HEK293T (cell line): ENCODE data around the gene CHAC1.

ENCODE experiments used
- CTCF ChIA-PET: fragments of 350-600 bp; formaldehyde crosslinking; extraction: SDS; loops from one replicate; lab custom pipeline; 2021; ENCODE audit warnings: antibody characterized with exemption, inconsistent platforms; lab: Yijun Ruan, JAX
- POLR2A ChIA-PET: fragments of 350-600 bp; formaldehyde crosslinking; extraction: SDS; loops from one replicate; lab custom pipeline; 2020; ENCODE audit warnings: antibody characterized with exemption, inconsistent platforms; lab: Yijun Ruan, JAX
- DNase-seq: peaks from one replicate; pipeline ENCODE4 v3.0.0; 2012; ENCODE audit warnings: mixed read lengths; ENCODE audit errors: extremely low spot score
- ARNT ChIP-seq: fragments of 450-650 bp; IDR thresholded peaks from 2 replicates; pipeline ENCODE4 v1.6.1; 2017; ENCODE audit warnings: mild to moderate bottlenecking
- BHLHE40 ChIP-seq: fragments of 450-650 bp; IDR thresholded peaks from 2 replicates; pipeline ENCODE4 v1.6.1; 2016; ENCODE audit warnings: mild to moderate bottlenecking, moderate library complexity, borderline replicate concordance
- CTBP1 ChIP-seq: fragments of 450-650 bp; IDR thresholded peaks from 2 replicates; pipeline ENCODE4 v1.6.1; 2016; ENCODE audit warnings: borderline replicate concordance
- ELF4 ChIP-seq: fragments of 450-650 bp; IDR thresholded peaks from 2 replicates; pipeline ENCODE4 v1.6.1; 2017; ENCODE audit warnings: antibody characterized with exemption
- FOXA1 ChIP-seq: fragments of 450-650 bp; IDR thresholded peaks from 2 replicates; pipeline ENCODE4 v1.6.1; 2016; ENCODE audit warnings: mild to moderate bottlenecking
- FOXK2 ChIP-seq: fragments of 450-650 bp; IDR thresholded peaks from 2 replicates; pipeline ENCODE4 v1.6.1; 2016; ENCODE audit warnings: mild to moderate bottlenecking
- FOXM1 ChIP-seq: fragments of 450-650 bp; IDR thresholded peaks from 2 replicates; pipeline ENCODE4 v1.6.1; 2017; ENCODE audit warnings: mild to moderate bottlenecking, borderline replicate concordance
- HDGF ChIP-seq: fragments of 450-650 bp; IDR thresholded peaks from 2 replicates; pipeline ENCODE4 v1.6.1; 2017; ENCODE audit warnings: antibody characterized with exemption, borderline replicate concordance
- L3MBTL2 ChIP-seq: fragments of 450-650 bp; conservative IDR thresholded peaks from 2 replicates; pipeline ENCODE4 v1.6.1; 2016; ENCODE audit warnings: mild to moderate bottlenecking
- LEF1 ChIP-seq: fragments of 450-650 bp; IDR thresholded peaks from 2 replicates; pipeline ENCODE4 v1.6.1; 2017; ENCODE audit warnings: mild to moderate bottlenecking, borderline replicate concordance
- NFRKB ChIP-seq: fragments of 450-650 bp; IDR thresholded peaks from 2 replicates; pipeline ENCODE4 v1.6.1; 2016; ENCODE audit warnings: mild to moderate bottlenecking, moderate library complexity
- PKNOX1 ChIP-seq: fragments of 450-650 bp; IDR thresholded peaks from 2 replicates; pipeline ENCODE4 v1.6.1; 2016
- SP1 ChIP-seq: fragments of 450-650 bp; IDR thresholded peaks from 2 replicates; pipeline ENCODE4 v1.6.1; 2017
- SUZ12 ChIP-seq: fragments of 450-650 bp; IDR thresholded peaks from 2 replicates; pipeline ENCODE4 v1.6.1; 2016; ENCODE audit warnings: mild to moderate bottlenecking
- TARDBP ChIP-seq: fragments of 450-650 bp; IDR thresholded peaks from 2 replicates; pipeline ENCODE4 v1.6.1; 2016
- ZNF384 ChIP-seq: fragments of 450-650 bp; IDR thresholded peaks from 2 replicates; pipeline ENCODE4 v1.6.1; 2016

Gene CHAC1

DNA sequence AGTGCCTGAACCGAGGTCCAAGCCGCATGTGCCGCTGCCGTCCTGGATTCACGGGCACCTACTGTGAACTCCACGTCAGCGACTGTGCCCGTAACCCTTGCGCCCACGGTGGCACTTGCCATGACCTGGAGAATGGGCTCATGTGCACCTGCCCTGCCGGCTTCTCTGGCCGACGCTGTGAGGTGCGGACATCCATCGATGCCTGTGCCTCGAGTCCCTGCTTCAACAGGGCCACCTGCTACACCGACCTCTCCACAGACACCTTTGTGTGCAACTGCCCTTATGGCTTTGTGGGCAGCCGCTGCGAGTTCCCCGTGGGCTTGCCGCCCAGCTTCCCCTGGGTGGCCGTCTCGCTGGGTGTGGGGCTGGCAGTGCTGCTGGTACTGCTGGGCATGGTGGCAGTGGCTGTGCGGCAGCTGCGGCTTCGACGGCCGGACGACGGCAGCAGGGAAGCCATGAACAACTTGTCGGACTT, 17.0 kb upstream of the CHAC1 start:
- no peak for DNase-seq
- TF ChIP-seq CTBP1 = no peak
- no peak for TF ChIP-seq L3MBTL2
- no peak for TF ChIP-seq SUZ12
- no peak for TF ChIP-seq ELF4
- no peak for TF ChIP-seq SP1
- TF ChIP-seq FOXK2 = no peak
- no peak for TF ChIP-seq HDGF
- no peak for TF ChIP-seq PKNOX1
- no peak for TF ChIP-seq LEF1
- TF ChIP-seq ZNF384 = no peak
- TF ChIP-seq FOXM1 = no peak
- no peak for TF ChIP-seq ARNT
- ChIA-PET POLR2A (interaction anchor here (0.9 to 1.4 kb wide), 2 partner anchors 17 to 21 kb away, joined by 3 to 6 read pairs; partner anchors contain the start of gene CHAC1), CTCF (no interaction called here)

DNA sequence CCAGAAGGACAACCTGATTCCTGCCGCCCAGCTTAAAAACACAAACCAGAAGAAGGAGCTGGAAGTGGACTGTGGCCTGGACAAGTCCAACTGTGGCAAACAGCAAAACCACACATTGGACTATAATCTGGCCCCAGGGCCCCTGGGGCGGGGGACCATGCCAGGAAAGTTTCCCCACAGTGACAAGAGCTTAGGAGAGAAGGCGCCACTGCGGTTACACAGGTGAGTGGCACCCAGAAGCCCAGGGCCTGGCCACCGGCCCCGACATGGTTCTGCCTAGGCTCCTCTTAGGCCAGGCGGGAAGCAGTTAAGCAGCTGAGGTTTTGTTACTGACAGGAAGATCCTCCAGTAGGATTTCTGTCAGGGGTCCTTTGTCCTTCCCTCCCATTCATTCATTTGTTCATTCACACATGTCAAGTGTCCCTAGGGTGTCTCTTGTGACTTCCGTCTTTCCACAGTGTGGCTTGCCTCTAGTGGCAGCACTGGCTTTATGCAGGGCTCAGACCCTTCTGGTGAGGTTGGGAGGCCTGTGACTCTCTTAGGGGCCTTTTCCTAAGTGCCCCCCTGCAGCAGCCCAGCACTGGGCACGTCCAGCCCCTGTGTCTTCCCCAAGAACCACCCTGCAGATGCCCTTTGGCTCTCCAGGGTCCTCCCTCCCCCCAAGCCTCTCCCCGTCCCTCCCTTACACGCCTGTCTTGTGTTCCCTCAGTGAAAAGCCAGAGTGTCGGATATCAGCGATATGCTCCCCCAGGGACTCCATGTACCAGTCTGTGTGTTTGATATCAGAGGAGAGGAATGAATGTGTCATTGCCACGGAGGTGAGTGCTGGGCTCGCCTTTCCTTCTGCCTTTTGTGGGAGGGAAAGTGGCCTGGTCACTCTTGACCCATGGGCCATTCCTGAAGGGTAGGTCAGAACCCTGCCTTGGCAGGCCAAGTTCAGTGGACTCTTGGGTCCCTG, 16.3 kb upstream of the CHAC1 start:
- ChIA-PET POLR2A (interaction anchor here (0.9 to 1.4 kb wide), 2 partner anchors 16 to 20 kb away, joined by 3 to 6 read pairs; partner anchors contain the start of gene CHAC1), CTCF (interaction anchor here (0.6 kb wide), 1 partner anchor 92 kb away, joined by 3 read pairs; no protein-coding TSS in a partner anchor)
- TF ChIP-seq NFRKB = no peak
- TF ChIP-seq PKNOX1 = peak; percentile 64
- DNase-seq = no peak

DNA sequence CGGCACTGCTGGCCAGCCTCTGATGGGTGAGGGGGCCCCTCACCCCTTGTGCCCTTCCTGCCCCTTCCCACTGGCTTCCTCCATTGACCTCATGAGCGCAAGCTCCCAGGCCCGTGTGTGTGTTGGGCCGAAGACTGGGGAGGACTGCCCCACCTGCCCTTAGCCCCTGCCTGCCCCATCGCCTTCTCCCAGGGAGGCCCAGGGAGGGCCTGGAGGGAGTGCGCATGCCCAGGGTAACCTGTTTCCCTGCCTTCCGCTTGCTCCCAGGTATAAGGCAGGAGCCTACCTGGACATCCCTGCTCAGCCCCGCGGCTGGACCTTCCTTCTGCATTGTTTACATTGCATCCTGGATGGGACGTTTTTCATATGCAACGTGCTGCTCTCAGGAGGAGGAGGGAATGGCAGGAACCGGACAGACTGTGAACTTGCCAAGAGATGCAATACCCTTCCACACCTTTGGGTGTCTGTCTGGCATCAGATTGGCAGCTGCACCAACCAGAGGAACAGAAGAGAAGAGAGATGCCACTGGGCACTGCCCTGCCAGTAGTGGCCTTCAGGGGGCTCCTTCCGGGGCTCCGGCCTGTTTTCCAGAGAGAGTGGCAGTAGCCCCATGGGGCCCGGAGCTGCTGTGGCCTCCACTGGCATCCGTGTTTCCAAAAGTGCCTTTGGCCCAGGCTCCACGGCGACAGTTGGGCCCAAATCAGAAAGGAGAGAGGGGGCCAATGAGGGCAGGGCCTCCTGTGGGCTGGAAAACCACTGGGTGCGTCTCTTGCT, 15.3 kb upstream of the CHAC1 start:
- no peak for DNase-seq
- TF ChIP-seq ZNF384 (no peak), FOXM1 (no peak), SUZ12 (no peak), LEF1 (no peak), HDGF (no peak), NFRKB (no peak), BHLHE40 (no peak), ELF4 (no peak), FOXK2 (no peak), PKNOX1 (no peak), CTBP1 (no peak), TARDBP (no peak), SP1 (no peak), ARNT (no peak)
- ChIA-PET POLR2A (no interaction called here), CTCF (interaction anchor here (0.6 kb wide), 1 partner anchor 91 kb away, joined by 3 read pairs; no protein-coding TSS in a partner anchor)

GRCh38 chr15:40938536-40938870, 14.8 kb upstream of the CHAC1 start:
- POLR2A ChIA-PET = no interaction called here
- no peak for DNase-seq
- TF ChIP-seq HDGF (no peak), SUZ12 (no peak), NFRKB (no peak), FOXM1 (no peak), PKNOX1 (no peak), ELF4 (no peak), CTBP1 (no peak), L3MBTL2 (no peak), SP1 (no peak)
- CTCF ChIA-PET = no interaction called here

- POLR2A ChIA-PET = interaction anchor here (0.8 to 5.1 kb wide), 4 partner anchors 9 to 102 kb away, joined by 3 to 146 read pairs (median 14); partner anchors contain the start of gene CHAC1
- no peak for DNase-seq
- no peak for TF ChIP-seq FOXA1
- TF ChIP-seq SUZ12 = no peak
- no peak for TF ChIP-seq FOXK2
- TF ChIP-seq ELF4 = no peak
- no peak for TF ChIP-seq BHLHE40
- no peak for TF ChIP-seq HDGF
- no peak for TF ChIP-seq LEF1
- no peak for TF ChIP-seq NFRKB
- no peak for TF ChIP-seq ZNF384
- no peak for TF ChIP-seq SP1
- no peak for TF ChIP-seq TARDBP
- CTCF ChIA-PET = interaction anchor here (0.8 to 2.2 kb wide), 2 partner anchors 9 to 12 kb away, joined by 3 to 22 read pairs; no protein-coding TSS in a partner anchor
Measured at GRCh38 chr15:40940296-40940801, 12.9 kb upstream of the CHAC1 start.
